ENCODE measurements around the gene KLHL20.

GRCh38 chr1:173705117-173705516 lies 9.7 kb upstream of the KLHL20 start:
- TF ChIP-seq, protein P1, sequence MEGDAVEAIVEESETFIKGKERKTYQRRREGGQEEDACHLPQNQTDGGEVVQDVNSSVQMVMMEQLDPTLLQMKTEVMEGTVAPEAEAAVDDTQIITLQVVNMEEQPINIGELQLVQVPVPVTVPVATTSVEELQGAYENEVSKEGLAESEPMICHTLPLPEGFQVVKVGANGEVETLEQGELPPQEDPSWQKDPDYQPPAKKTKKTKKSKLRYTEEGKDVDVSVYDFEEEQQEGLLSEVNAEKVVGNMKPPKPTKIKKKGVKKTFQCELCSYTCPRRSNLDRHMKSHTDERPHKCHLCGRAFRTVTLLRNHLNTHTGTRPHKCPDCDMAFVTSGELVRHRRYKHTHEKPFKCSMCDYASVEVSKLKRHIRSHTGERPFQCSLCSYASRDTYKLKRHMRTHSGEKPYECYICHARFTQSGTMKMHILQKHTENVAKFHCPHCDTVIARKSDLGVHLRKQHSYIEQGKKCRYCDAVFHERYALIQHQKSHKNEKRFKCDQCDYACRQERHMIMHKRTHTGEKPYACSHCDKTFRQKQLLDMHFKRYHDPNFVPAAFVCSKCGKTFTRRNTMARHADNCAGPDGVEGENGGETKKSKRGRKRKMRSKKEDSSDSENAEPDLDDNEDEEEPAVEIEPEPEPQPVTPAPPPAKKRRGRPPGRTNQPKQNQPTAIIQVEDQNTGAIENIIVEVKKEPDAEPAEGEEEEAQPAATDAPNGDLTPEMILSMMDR (IDR thresholded peaks at IDR 0.05): no peak
- no peak for TF ChIP-seq POLR2A (IDR thresholded peaks at IDR 0.05)
